ENCODE data around the gene CHPF2.

- no peak for TF ChIP-seq YY1 (IDR thresholded peaks at IDR 0.05; ENCODE audit: extremely low read depth, insufficient replicate concordance, low read depth, low read length)
- no peak for TF ChIP-seq ATF3 (IDR thresholded peaks at IDR 0.05)
- TF ChIP-seq EZH2 (IDR thresholded peaks at IDR 0.05): no peak
- TF ChIP-seq SIN3A (IDR thresholded peaks at IDR 0.05; ENCODE audit: low read depth): no peak
- no peak for TF ChIP-seq POLR2A (IDR thresholded peaks at IDR 0.05; ENCODE audit: borderline replicate concordance, extremely low read depth, insufficient read depth, insufficient read length)
These were observed 6.3 kb upstream of the CHPF2 start for GRCh38 chr7:151225948-151226510.

Data from HCT116 (cell line).